ENCODE measurements around the gene CTIF. TPM values are rescaled to one million over a fixed set of nuclear protein-coding genes. Genes with fewer than 3 reads are reported as not detected.

Gene CTIF
- polyA plus RNA-seq, 1 of the 3 experiments (the other 2 are of a cell fraction): 47.2 TPM

GRCh38 chr18:48827291-48828193, 288.7 kb downstream of the CTIF start:
- Histone ChIP-seq H3K9me2 (no peaks in the 10 kb centered on the region), H2AFZ (ENCODE audit: low read depth) (no peak overlapping the region), H3K36me3 (replicated peaks in 1 of 2; ENCODE audit: control insufficient read depth in 1 of 2, insufficient read depth in 2 of 2, low read length in 1 of 2) (peaks cover 0 to 31% of the 10 kb centered on the region in 2 experiments), H3K27me3 (ENCODE audit: insufficient read depth) (no peaks in the 10 kb centered on the region), H3K9ac (peak overlapping the region; percentile 66), H3K9me3 (peaks cover 6% of the 10 kb centered on the region; the same call in 1 of the 2 replicates), H3K4me1 (ENCODE audit: control insufficient read depth in 1 of 2, insufficient read depth in 2 of 2, low read depth in 1 of 2, low read length in 1 of 2) (peaks cover 40 to 47% of the 10 kb centered on the region in 2 experiments), H4K20me1 (ENCODE audit: insufficient read depth) (no peaks in the 10 kb centered on the region), H3F3A (replicated peaks; ENCODE audit: insufficient read depth) (peaks cover 27% of the 10 kb centered on the region), H3K4me3 (ENCODE audit: low read depth in 2 of 2, low read length in 1 of 2) (peak overlapping the region in 1 of 2 experiments; percentile 28; a peak in 1 of 4 replicates), H3K4me2 (peak overlapping the region; percentile 86), H3K79me2 (ENCODE audit: insufficient read depth) (peaks cover 100% of the 10 kb centered on the region), H3K27ac (ENCODE audit: low read depth in 2 of 2, low read length in 1 of 2) (peak overlapping the region; percentile 94 to 95)
- DNase-seq: peak; percentile 73
- ChIA-PET POLR2A (interaction anchor here (0.6 to 0.9 kb wide), 2 partner anchors 9 to 329 kb away, joined by 3 to 4 read pairs; no protein-coding TSS in a partner anchor), CTCF (interaction anchor here (0.6 to 2.2 kb wide), 13 partner anchors 8 to 114 kb away, joined by 3 to 11 read pairs (median 3); no protein-coding TSS in a partner anchor)
- TF ChIP-seq FOSL2 (IDR thresholded peaks at IDR 0.05; ENCODE audit: borderline replicate concordance, low read depth) (no peak), NFIC (IDR thresholded peaks at IDR 0.05; ENCODE audit: borderline replicate concordance) (no peak), TAF1 (IDR thresholded peaks at IDR 0.05; ENCODE audit: borderline replicate concordance, low read depth, low read length) (no peak), RXRA (IDR thresholded peaks at IDR 0.05; ENCODE audit: borderline replicate concordance, low read depth) (no peak), POLR2AphosphoS5 (IDR thresholded peaks at IDR 0.05; ENCODE audit: low read depth, low read length) (peak; percentile 15; the same call in 1 of the 2 replicates), JUND (IDR thresholded peaks at IDR 0.05) (no peak), YY1 (IDR thresholded peaks at IDR 0.05; ENCODE audit: low read depth) (no peak), CHD2 (IDR thresholded peaks at IDR 0.05; ENCODE audit: low read length, partially characterized antibody) (peak; percentile 31), RFX5 (IDR thresholded peaks at IDR 0.05; ENCODE audit: low read length) (no peak), IRF3 (IDR thresholded peaks at IDR 0.05; ENCODE audit: low read depth, low read length) (no peak), MXI1 (IDR thresholded peaks at IDR 0.05; ENCODE audit: low read depth, low read length) (peak; percentile 27; the same call in 1 of the 2 replicates), GABPA (IDR thresholded peaks at IDR 0.05; ENCODE audit: low read depth) (no peak), RAD21 (IDR thresholded peaks at IDR 0.05; ENCODE audit: low read length) (peak; percentile 22; the same call in 1 of the 2 replicates), SMC3 (IDR thresholded peaks at IDR 0.05; ENCODE audit: low read depth, low read length) (no peak), TCF12 (IDR thresholded peaks at IDR 0.05) (peak; percentile 20; the same call in 1 of the 2 replicates), NRF1 (IDR thresholded peaks at IDR 0.05; ENCODE audit: low read depth, low read length) (no peak), ELF1 (IDR thresholded peaks at IDR 0.05) (no peak), FOXM1 (IDR thresholded peaks at IDR 0.05; ENCODE audit: low read depth) (no peak), FOXJ3 (CRISPR knock-in tag; IDR thresholded peaks at IDR 0.05) (no peak), EP300 (IDR thresholded peaks at IDR 0.05; ENCODE audit: borderline replicate concordance in 1 of 2, low read depth in 1 of 2, low read length in 1 of 2) (no peak), PBX3 (IDR thresholded peaks at IDR 0.05) (no peak), GATA2 (CRISPR knock-in tag; IDR thresholded peaks at IDR 0.05) (no peak)
- TF ChIP-seq, protein P1, sequence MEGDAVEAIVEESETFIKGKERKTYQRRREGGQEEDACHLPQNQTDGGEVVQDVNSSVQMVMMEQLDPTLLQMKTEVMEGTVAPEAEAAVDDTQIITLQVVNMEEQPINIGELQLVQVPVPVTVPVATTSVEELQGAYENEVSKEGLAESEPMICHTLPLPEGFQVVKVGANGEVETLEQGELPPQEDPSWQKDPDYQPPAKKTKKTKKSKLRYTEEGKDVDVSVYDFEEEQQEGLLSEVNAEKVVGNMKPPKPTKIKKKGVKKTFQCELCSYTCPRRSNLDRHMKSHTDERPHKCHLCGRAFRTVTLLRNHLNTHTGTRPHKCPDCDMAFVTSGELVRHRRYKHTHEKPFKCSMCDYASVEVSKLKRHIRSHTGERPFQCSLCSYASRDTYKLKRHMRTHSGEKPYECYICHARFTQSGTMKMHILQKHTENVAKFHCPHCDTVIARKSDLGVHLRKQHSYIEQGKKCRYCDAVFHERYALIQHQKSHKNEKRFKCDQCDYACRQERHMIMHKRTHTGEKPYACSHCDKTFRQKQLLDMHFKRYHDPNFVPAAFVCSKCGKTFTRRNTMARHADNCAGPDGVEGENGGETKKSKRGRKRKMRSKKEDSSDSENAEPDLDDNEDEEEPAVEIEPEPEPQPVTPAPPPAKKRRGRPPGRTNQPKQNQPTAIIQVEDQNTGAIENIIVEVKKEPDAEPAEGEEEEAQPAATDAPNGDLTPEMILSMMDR (IDR thresholded peaks at IDR 0.05): no peak
- TF ChIP-seq, protein P2, sequence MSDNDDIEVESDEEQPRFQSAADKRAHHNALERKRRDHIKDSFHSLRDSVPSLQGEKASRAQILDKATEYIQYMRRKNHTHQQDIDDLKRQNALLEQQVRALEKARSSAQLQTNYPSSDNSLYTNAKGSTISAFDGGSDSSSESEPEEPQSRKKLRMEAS (IDR thresholded peaks at IDR 0.05; ENCODE audit: low read depth): no peak
- WGBS (ENCODE audit: low lambda C conversion rate): 94% methylated on average over 17 of the region's 21 CpGs

All from SK-N-SH (cell line).